Lung (tissue), 12 donors: ENCODE data around the gene NCBP1. TPM values are rescaled to one million over a fixed set of nuclear protein-coding genes. Genes with fewer than 3 reads are reported as not detected.

Experiments
- ATAC-seq: fragments of 200-7000 bp; cut with Tn5 transposase; one replicate; pipeline ENCODE4 v1.9.1; 2020; ENCODE audit warnings: moderate number of reproducible peaks; ENCODE audit not compliant: insufficient read depth, low FRiP score
- DNase-seq, 3 donors: peaks; one replicate each; pipeline ENCODE4 v3.0.0-alpha.2; 2013 to 2017
- H3K27ac ChIP-seq, 2 donors: one replicate each; pipeline ENCODE4 v1.5.1; 2013; ENCODE audit warnings: mild to moderate bottlenecking in 2 of 2, moderate library complexity in 2 of 2, control low read depth in 1 of 2, inconsistent platforms in 1 of 2, low read depth in 1 of 2, low read length in 1 of 2
- H3K27me3 ChIP-seq, 3 donors: one replicate each; pipeline ENCODE4 v1.5.1; 2013; ENCODE audit warnings: low read length in 2 of 3; ENCODE audit not compliant: control insufficient read depth in 3 of 3, insufficient read depth in 3 of 3
- H3K36me3 ChIP-seq, 4 donors: one replicate each; pipeline ENCODE4 v1.5.1; 2013; ENCODE audit warnings: low read length in 4 of 4, mild to moderate bottlenecking in 1 of 4, moderate library complexity in 1 of 4; ENCODE audit not compliant: control insufficient read depth in 4 of 4, insufficient read depth in 4 of 4
- H3K4me1 ChIP-seq, 5 donors: one replicate each; pipeline ENCODE4 v1.5.1; 2013; ENCODE audit warnings: low read length in 5 of 5, mild to moderate bottlenecking in 2 of 5, moderate library complexity in 1 of 5; ENCODE audit not compliant: control insufficient read depth in 5 of 5, insufficient read depth in 5 of 5
- H3K4me3 ChIP-seq: one replicate; pipeline ENCODE4 v1.5.1; 2013; ENCODE audit warnings: mild to moderate bottlenecking, control low read depth, moderate library complexity
- H3K9ac ChIP-seq, 2 donors: one replicate each; pipeline ENCODE4 v1.5.1; 2013; ENCODE audit warnings: low read length in 2 of 2, control low read depth in 1 of 2; ENCODE audit not compliant: insufficient read depth in 1 of 2
- H3K9me3 ChIP-seq, 4 donors: one replicate each; pipeline ENCODE4 v1.5.1; 2013; ENCODE audit warnings: low read length in 3 of 4, mild to moderate bottlenecking in 1 of 4, moderate library complexity in 1 of 4; ENCODE audit not compliant: control insufficient read depth in 4 of 4, insufficient read depth in 3 of 4
- WGBS, 2 donors: extraction: QIAGEN DNeasy Blood & Tissue Kit; methylation state at CpG; one replicate each; pipeline ENCODE4 v1.1.7; 2013; 5-methylcytosine and 5-hydroxymethylcytosine counted together
- polyA plus RNA-seq, 2 donors: library from polyadenylated mRNA; stranded (reverse); fragments of 200-250 nt; gene quantifications; one replicate each; pipeline ENCODE4 v1.2.1, GENCODE V29; 2013
- total RNA-seq, 2 donors: library from RNA; depleted of rRNA in 1 of 2; stranded (reverse); fragments of >200 nt in 1 of 2; gene quantifications; one replicate each; pipeline ENCODE4 v1.2.1, GENCODE V29; 2014 to 2021
- TF ChIP-seq, protein P1 (sequence below): IDR thresholded peaks from 2 replicates; pipeline ENCODE4 v1.5.1; 2012; ENCODE audit warnings: mild to moderate bottlenecking; ENCODE audit errors: control extremely low read depth, extremely low read depth
- donor health status: control.
- donor health status: control.
- donor health status: Bipolar disorder and iron deficiency.
- donor health status: healthy.
- donor health status: DM: yes; HTN: yes; CAD: no.

NCBP1 gene
- total and polyA plus RNA-seq, 4 donors, result 6.5 to 30.0 (median 18.1) TPM

DNA sequence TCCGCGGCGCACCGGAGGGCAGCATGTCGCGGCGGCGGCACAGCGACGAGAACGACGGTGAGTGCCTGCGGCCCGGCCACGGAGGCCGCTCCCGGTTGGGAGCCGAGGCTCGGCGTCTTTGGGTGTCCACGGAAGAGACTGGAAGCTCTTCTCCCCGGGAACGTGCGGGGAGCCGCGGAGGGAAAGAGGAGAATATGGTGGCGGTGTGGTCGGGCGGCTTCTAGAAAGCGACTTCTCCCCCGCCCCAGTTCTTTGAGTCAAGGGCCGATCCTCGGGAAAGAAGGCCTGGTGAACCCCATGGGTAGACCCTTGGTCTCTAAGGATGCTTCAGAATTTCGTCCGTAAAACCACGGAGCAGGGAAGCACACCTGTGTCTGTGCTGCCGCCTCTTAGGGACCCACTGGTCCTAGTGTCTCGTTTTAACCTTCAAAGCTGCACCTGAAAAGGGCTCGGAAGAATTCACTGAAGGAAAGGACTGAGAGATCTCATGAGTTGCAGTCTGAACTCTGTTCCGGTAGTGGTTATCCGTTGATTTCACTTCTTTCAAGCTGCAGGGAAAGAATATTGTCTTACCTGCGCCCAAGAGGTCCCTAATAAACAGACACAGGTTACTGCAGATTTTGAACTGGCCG, 354 bp downstream of the NCBP1 start:
- TF ChIP-seq, protein P1, sequence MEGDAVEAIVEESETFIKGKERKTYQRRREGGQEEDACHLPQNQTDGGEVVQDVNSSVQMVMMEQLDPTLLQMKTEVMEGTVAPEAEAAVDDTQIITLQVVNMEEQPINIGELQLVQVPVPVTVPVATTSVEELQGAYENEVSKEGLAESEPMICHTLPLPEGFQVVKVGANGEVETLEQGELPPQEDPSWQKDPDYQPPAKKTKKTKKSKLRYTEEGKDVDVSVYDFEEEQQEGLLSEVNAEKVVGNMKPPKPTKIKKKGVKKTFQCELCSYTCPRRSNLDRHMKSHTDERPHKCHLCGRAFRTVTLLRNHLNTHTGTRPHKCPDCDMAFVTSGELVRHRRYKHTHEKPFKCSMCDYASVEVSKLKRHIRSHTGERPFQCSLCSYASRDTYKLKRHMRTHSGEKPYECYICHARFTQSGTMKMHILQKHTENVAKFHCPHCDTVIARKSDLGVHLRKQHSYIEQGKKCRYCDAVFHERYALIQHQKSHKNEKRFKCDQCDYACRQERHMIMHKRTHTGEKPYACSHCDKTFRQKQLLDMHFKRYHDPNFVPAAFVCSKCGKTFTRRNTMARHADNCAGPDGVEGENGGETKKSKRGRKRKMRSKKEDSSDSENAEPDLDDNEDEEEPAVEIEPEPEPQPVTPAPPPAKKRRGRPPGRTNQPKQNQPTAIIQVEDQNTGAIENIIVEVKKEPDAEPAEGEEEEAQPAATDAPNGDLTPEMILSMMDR, result no peak
- 0 to 1% methylated on average over 40 to 43 of the region's 43 CpGs for WGBS, 2 donors
- Histone ChIP-seq H3K36me3 (no peaks in the 10 kb centered on the region), H3K27me3 (no peaks in the 10 kb centered on the region), H3K4me1 (peaks cover 0 to 32% (median 21%) of the 10 kb centered on the region in 5 donors), H3K4me3 (peak overlapping the region; percentile 95), H3K9ac (peak overlapping the region; percentile 82 to 89), H3K27ac (peak overlapping the region; percentile 99), H3K9me3 (no peaks in the 10 kb centered on the region)
- peak in 2 of 3 donors; percentile 9 to 11 for DNase-seq
- ATAC-seq, result peak; percentile 1

DNA sequence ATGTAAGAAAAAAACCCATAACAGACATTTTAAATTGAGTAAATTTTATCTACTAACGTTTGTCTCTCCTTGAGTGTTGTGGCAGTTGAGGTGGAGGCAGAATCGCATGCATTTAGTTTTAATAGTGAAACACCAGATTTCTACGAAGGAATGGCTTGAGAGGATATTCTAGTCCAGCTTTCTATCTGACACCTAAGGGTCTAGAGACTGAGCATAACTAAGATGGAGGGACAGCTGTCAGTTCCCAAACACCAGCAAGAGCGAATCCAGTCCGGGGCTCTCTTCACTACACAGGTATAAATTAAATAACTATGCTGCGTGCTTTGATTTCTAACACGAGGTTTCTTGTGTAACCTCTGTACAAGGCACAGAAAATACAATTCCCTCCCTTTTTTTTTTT, 1.4 kb downstream of the NCBP1 start:
- no peak overlapping the region for H3K27ac ChIP-seq
- TF ChIP-seq, protein P1, result no peak
- no peaks in the 10 kb centered on the region for H3K9me3 ChIP-seq
- H3K36me3 ChIP-seq, result no peaks in the 10 kb centered on the region
- no peak for DNase-seq
- 74 to 81% methylated on average over 7 of the region's 7 CpGs for WGBS, 2 donors
- H3K4me3 ChIP-seq, result no peak overlapping the region
- ATAC-seq, result no peak
- peaks cover 0 to 34% (median 21%) of the 10 kb centered on the region in 5 donors for H3K4me1 ChIP-seq
- H3K27me3 ChIP-seq, result no peaks in the 10 kb centered on the region
- peak overlapping the region in 1 of 2 donors; percentile 89 for H3K9ac ChIP-seq

DNA sequence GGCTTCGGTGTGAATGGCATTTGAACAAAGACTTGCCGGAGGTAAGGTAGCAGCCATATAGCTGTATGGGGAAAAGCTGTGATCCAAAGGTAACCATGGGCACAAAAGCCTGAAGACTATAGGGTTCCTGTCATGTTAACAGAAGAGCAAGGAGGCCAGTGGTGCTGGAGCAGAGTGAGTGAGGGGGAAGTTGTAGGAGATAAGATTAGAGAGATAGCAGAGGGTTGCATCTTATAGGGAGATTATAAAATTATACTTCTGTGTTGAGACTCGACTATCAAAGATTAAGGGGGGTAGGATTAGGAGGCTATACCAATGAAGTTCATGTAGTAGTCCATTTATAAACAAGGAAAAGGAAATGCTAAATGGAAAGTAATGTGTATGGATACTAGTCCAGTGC, 3.3 kb downstream of the NCBP1 start:
- Histone ChIP-seq H3K9me3 (no peaks in the 10 kb centered on the region), H3K4me3 (no peak overlapping the region), H3K36me3 (peaks cover 0 to 4% (median 0%) of the 10 kb centered on the region in 4 donors), H3K9ac (no peak overlapping the region), H3K27ac (no peak overlapping the region), H3K4me1 (peaks cover 0 to 34% (median 17%) of the 10 kb centered on the region in 5 donors), H3K27me3 (no peaks in the 10 kb centered on the region)
- TF ChIP-seq, protein P1, result no peak
- DNase-seq, result no peak
- ATAC-seq, result no peak
- 81% methylated on average over 3 of the region's 3 CpGs for WGBS, 2 donors
